A549 treated with Mapracorat at 1 μM for 4 hours (cell line): ENCODE results near the gene LRRC74B. TPM values are rescaled to one million over a fixed set of nuclear protein-coding genes. Genes with fewer than 3 reads are reported as not detected.

Experiments used
- total RNA-seq: library from RNA; stranded (reverse); fragments of 200-300 nt; extraction: Qiagen RNA extraction; gene quantifications from 5 replicates; pipeline ENCODE4 v1.2.3, GENCODE V29; 2022

Gene LRRC74B
- not detected in 5 replicates for total RNA-seq

DNA sequence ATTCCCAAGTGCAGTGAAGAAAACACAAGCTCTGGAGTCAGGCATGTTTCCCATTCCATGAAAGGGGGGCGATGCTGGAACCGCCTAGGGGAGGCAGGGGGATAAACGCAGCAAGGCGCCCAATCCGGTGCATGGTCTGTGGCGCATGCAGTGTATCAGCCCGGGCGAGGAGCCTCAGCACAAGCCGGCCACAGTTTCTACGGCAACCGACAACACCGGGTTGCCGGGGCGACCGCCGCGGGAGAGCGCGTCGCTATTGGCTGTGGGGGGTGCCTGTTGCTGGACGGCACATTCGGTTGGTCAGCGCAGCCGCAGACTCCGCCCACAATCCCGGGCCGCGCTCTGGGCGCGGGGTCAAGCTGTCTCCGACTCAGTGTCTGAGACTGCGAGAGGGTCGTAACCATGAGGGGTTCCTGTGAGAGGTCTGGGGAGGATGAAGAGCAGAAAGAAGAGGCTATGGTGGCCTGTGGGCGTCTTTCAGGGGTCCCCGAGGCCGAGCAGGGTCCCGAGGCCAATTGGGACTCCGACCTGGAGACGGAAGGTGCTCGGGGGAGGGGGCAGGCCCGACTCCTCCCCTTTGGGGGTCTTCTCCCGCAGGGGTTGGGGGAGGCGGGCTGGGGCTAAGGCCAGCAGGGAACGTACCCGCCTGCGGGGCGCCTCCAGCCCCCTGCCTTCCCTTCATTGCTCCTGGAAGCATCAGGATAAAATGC, at the start of gene LRRC74B:
TSS of gene LRRC74B (plus strand) at position 362 of the 710 bp plus-strand sequence. CDS start at position 403, 41 bp downstream.

DNA sequence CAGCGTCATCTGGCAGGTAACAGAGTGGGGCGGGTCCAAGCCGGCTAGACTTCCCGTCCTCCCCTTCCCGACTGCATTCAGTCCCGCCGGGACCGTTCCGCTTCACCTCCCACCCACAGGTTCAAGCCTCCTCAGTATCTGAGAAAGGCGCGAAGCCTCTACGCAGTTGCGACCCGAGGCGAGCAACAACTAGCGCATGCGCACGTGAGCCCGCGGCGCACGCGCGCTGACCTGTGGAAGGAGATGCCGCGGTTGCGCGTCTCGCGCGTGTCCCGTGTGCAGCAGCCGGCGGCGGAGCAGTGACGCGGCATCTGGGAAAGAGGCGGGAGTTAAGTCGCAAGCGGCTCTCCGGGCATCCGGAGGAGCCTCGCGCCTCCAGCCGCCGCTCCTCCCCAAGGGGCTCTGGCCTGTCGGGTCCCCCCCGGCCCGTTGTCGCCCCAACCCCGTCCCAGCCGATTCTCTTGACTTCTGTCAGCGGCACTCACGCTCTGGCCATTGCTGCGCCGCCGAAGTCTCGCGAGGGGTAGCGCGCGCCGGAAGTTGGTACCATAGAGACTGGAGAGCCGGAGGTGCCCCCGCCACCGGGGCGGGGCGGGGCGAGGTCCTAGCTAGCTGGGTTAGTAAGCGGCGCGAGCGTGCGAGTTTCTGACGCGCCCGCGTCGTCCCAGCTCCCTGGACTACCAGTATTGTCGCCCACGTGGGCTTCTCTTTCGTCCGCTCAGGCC, 44.0 kb upstream of the LRRC74B start, which contains the start of gene THAP7:
TSS of gene THAP7 (minus strand) at position 518 of the 725 bp plus-strand sequence. CDS start at position 311, 207 bp downstream.

GRCh38 chr22:21014726-21015465, 30.9 kb upstream of the LRRC74B start, which contains the start of gene P2RX6:
P2RX6 (plus strand) TSS chr22:21015165; CDS start chr22:21015175, 10 bp downstream.

GRCh38 chr22:21032037-21032867, 13.5 kb upstream of the LRRC74B start, which contains the start of gene SLC7A4:
SLC7A4 (minus strand) TSS chr22:21032561; CDS start chr22:21031812, 749 bp downstream.

Other genes starting within 250 kb of the LRRC74B start
- gene PI4KA, start 187.1 kb upstream of the LRRC74B start, total RNA-seq, result 19.7 to 22.7 TPM (median 20.3 TPM) in 5 replicates
- 12.4 to 18.2 TPM (median 15.1 TPM) in 5 replicates for gene SNAP29, start 186.9 kb upstream of the LRRC74B start, total RNA-seq
- gene CRKL, start 128.5 kb upstream of the LRRC74B start, total RNA-seq, result 21.0 to 22.9 TPM (median 21.3 TPM) in 5 replicates
- gene AIFM3, start 78.7 kb upstream of the LRRC74B start, total RNA-seq, result 1.7 to 4.4 TPM (median 3.0 TPM) in 5 replicates
- 12.9 to 22.1 TPM (median 17.8 TPM) in 5 replicates for gene LZTR1, start 63.6 kb upstream of the LRRC74B start, total RNA-seq
- 16.3 to 26.8 TPM (median 22.2 TPM) in 5 replicates for gene THAP7, start 43.8 kb upstream of the LRRC74B start, total RNA-seq
- 0.34 to 0.84 TPM (median 0.56 TPM) in 5 replicates for gene P2RX6, start 30.8 kb upstream of the LRRC74B start, total RNA-seq
- gene SLC7A4, start 13.4 kb upstream of the LRRC74B start, total RNA-seq, result not detected in 5 replicates